Type B pancreatic cell (in vitro differentiated cells): ENCODE results near the gene CARS1. TPM values are rescaled to one million over a fixed set of nuclear protein-coding genes. Genes with fewer than 3 reads are reported as not detected.

Experiments used
- DNase-seq: peaks from one replicate; pipeline ENCODE4 v3.0.0; 2021; ENCODE audit warnings: mixed read lengths; ENCODE audit not compliant: unreplicated experiment; ENCODE audit errors: extremely low spot score
- H3K27ac Mint-ChIP-seq: 2 replicates; pipeline ENCODE4 v1.8.0; 2021; ENCODE audit warnings: mild to moderate bottlenecking, mixed read lengths
- H3K27me3 Mint-ChIP-seq: 2 replicates; pipeline ENCODE4 v1.8.0; 2021; ENCODE audit warnings: mixed read lengths
- H3K36me3 Mint-ChIP-seq: 2 replicates; pipeline ENCODE4 v1.8.0; 2021; ENCODE audit warnings: mixed read lengths
- H3K4me1 Mint-ChIP-seq: one replicate; pipeline ENCODE4 v1.8.0; 2021; ENCODE audit warnings: mixed read lengths; ENCODE audit not compliant: unreplicated experiment
- H3K4me3 Mint-ChIP-seq: 2 replicates; pipeline ENCODE4 v1.8.0; 2021; ENCODE audit warnings: mild to moderate bottlenecking, mixed read lengths
- H3K9me3 Mint-ChIP-seq: 2 replicates; pipeline ENCODE4 v1.8.0; 2021; ENCODE audit warnings: mixed read lengths
- total RNA-seq: library from RNA; stranded (reverse); gene quantifications from 2 replicates; pipeline ENCODE4 v1.2.1, GENCODE V29; 2021; ENCODE audit warnings: low replicate concordance
- TF ChIP-seq, protein P1 (sequence below): fragments of 200-600 bp; sonication (generic); conservative IDR thresholded peaks from 2 replicates; pipeline ENCODE4 v1.5.0; 2021; ENCODE audit warnings: antibody characterized with exemption, mild to moderate bottlenecking

The CARS1 gene
- total RNA-seq, 1 donor from 2014 or later = 38.9 TPM

DNA sequence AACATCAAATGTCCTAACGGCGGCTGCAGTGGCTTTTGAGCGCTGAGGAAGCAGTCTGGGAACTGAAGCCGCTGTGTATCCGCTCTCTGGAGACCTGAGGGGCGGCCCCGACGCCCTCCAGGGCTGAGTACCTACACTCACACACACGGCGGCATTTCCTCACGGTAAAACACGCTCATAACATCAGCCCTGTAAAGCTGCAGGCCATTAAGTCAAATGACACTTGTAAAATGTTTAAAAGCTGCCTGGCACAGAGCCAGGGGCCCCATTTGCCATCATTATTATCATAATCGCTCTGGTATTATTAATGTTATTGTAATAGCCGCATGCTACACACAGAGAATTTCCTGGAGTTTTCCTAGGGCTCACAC, 5.1 kb downstream of the CARS1 start:
- peaks cover 29% of the 10 kb centered on the region for H3K4me1 Mint-ChIP-seq
- DNase-seq = no peak

DNA sequence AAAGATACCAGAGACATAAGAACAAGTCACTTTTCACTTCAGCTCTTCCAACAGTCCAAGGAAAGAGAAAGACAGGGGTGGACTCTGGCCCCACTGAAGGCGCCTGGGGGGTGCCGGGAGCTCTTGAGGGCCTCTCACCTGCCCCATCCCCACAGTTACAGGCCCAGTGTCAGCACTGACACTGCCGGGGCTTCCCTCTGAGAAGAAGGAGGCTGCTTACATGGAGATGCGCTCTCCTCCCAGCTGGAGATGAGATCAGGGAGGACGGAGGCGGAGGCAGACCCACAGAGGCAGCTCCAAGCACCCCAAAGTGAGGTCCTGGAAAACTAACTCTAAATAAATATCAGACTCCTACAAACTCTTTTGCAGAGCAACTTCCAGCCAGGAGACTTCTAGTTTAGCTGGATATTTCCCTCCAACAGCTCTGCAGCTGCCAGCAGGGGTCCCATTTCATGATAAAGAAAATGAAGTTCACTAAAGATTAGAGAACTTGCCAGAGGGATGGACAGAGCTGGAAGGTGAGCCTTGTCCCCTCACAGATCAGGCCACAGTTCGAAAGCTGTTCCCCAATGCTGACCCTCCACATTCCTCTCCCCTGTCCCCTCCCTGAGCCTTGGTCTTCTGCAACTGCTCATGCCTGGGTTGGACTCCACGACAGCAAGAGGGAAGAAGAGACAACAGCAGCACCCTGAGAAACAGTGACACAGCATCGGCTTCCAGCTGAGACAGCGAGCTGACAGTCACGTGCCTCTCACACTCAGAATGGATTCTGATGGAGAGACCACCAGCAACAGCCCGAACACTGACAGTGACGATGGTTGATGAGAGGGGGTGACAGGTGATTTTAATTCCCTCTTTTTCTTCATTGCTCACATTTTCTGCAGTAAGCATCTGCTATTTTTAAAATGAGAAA, 5.8 kb downstream of the CARS1 start:
- peaks cover 5% of the 10 kb centered on the region for H3K36me3 Mint-ChIP-seq
- no peaks in the 10 kb centered on the region for H3K27me3 Mint-ChIP-seq
- TF ChIP-seq, protein P1, sequence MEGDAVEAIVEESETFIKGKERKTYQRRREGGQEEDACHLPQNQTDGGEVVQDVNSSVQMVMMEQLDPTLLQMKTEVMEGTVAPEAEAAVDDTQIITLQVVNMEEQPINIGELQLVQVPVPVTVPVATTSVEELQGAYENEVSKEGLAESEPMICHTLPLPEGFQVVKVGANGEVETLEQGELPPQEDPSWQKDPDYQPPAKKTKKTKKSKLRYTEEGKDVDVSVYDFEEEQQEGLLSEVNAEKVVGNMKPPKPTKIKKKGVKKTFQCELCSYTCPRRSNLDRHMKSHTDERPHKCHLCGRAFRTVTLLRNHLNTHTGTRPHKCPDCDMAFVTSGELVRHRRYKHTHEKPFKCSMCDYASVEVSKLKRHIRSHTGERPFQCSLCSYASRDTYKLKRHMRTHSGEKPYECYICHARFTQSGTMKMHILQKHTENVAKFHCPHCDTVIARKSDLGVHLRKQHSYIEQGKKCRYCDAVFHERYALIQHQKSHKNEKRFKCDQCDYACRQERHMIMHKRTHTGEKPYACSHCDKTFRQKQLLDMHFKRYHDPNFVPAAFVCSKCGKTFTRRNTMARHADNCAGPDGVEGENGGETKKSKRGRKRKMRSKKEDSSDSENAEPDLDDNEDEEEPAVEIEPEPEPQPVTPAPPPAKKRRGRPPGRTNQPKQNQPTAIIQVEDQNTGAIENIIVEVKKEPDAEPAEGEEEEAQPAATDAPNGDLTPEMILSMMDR = no peak
- DNase-seq = no peak
- peaks cover 29% of the 10 kb centered on the region for H3K4me1 Mint-ChIP-seq
- H3K9me3 Mint-ChIP-seq = no peaks in the 10 kb centered on the region
- no peak overlapping the region for H3K4me3 Mint-ChIP-seq
- H3K27ac Mint-ChIP-seq = no peak overlapping the region

More for the DNA sequence above, 5.1 kb downstream of the CARS1 start:
- Mint-ChIP-seq H3K27me3 (no peaks in the 10 kb centered on the region), H3K4me3 (no peak overlapping the region), H3K36me3 (peaks cover 5% of the 10 kb centered on the region), H3K9me3 (no peaks in the 10 kb centered on the region), H3K27ac (no peak overlapping the region)
- TF ChIP-seq, protein P1 = no peak

DNA sequence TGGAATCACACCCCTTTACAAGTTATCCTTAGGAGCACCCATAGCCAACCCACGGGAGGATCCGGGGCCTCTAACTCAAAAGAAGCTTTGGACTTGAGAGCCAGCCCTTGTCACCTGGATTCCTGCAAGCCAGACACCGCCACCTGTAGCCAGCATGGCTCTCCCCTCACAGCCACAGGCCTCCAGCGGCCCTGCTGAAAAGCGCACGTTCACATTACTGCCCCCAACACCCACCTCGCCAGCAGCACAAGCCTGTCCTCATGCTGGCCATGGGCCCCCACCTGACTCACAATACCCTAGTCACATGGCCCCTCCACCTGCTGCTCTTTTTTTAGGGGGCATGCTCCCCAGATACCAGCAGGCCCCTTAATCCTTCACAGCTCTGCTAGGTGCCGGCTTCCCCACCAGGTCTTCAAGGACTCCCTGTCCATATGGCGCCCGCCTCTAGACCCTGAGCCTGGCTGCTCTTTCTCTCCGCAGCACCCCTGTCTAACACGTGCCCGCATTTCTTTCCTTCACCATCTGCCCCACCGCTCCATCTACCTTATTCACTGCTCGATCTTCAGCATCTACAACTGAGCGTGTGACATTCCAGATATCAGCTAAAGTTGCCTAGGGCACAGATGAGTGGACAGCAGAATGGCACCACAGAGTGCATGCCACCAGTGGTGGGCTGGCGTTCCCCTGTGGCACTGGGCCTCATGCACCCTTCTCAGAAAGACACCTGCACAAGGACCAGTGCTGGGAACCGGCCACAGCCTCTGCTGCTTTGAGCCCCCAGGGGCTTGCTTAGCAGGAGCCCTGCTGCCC, 6.6 kb downstream of the CARS1 start:
- H3K27ac Mint-ChIP-seq = no peak overlapping the region
- peaks cover 22% of the 10 kb centered on the region for H3K4me1 Mint-ChIP-seq
- H3K36me3 Mint-ChIP-seq = peaks cover 5% of the 10 kb centered on the region
- H3K27me3 Mint-ChIP-seq = no peaks in the 10 kb centered on the region
- TF ChIP-seq, protein P1 = no peak
- DNase-seq = no peak
- no peak overlapping the region for H3K4me3 Mint-ChIP-seq
- no peaks in the 10 kb centered on the region for H3K9me3 Mint-ChIP-seq

DNA sequence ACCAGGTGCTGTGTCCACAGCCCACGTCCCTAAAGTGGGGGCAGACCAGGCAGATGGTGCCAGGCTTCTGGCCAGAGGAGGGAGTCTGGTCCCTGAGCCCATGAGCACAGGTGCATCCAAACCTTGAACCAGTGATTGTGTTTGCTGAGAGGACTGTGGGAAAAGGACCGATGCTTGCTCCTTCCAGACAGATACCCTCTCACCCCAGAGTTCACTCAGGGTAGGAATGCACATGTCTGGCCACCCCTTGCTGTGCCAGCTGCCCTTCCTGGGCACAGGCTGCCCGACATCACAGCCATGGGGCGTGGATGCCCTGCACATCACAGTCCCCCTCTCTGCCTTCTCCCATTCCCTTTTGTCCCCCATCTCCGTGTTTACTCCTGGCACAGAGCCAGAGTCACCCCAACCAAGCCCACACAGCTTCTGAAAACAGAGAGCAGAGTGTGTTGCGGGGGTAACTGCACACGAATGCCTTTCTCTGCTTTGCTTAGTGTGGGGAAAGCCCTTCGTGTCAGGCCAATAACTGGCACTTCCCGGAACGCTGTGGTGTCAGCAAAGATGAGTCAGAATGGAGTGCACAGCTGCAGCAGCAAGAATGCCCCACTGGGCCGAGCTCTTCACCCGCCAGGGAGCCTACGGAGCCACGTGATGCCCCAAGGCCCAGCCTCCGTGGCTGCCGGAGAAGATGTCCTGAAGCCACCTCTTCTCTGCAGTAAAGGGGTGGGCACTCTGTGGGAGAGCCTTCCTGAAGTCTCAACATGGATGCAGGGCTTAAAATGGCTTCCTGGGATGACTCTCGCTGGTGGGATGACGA, 7.6 kb downstream of the CARS1 start:
- Mint-ChIP-seq H3K4me3 (no peak overlapping the region), H3K9me3 (no peaks in the 10 kb centered on the region), H3K4me1 (peaks cover 19% of the 10 kb centered on the region), H3K27me3 (no peaks in the 10 kb centered on the region), H3K36me3 (peaks cover 5% of the 10 kb centered on the region), H3K27ac (no peak overlapping the region)
- TF ChIP-seq, protein P1 = no peak
- DNase-seq = no peak

DNA sequence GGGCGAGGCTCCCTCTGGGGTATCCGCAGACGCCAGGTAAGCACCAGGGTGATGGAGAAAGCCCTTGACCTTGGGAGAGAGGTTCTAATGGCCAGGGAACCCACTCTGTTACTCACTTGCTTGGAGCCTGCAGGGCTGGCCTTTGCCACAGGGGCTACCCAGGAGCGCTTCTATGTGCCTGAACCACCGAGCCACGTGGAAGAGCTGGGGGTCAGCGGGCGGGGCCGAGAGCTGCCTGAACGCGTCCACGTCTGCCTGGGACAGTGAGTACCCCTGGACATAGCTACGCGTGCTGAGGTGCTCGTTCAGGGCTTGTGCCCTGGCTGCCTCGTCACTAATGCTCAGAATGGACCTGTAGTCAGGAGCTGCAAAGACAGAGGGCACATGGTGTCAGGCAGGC, 9.6 kb downstream of the CARS1 start:
- H3K9me3 Mint-ChIP-seq = no peaks in the 10 kb centered on the region
- peaks cover 13% of the 10 kb centered on the region for H3K4me1 Mint-ChIP-seq
- H3K27ac Mint-ChIP-seq = no peak overlapping the region
- no peaks in the 10 kb centered on the region for H3K27me3 Mint-ChIP-seq
- H3K4me3 Mint-ChIP-seq = no peak overlapping the region
- DNase-seq = no peak
- TF ChIP-seq, protein P1 = no peak
- no peaks in the 10 kb centered on the region for H3K36me3 Mint-ChIP-seq
